Osteocyte (in vitro differentiated cells): ENCODE data around the gene ROS1. TPM values are rescaled to one million over a fixed set of nuclear protein-coding genes. Genes with fewer than 3 reads are reported as not detected.
A peak's percentile ranks its signal among the peaks of the same experiment; 100 is the strongest.

ENCODE experiments used
- DNase-seq: peaks from one replicate; pipeline ENCODE4 v3.0.0; 2021; ENCODE audit warnings: mixed read lengths; ENCODE audit not compliant: unreplicated experiment; ENCODE audit errors: extremely low spot score
- H3K27ac Mint-ChIP-seq: one replicate; pipeline ENCODE4 v1.8.0; 2021; ENCODE audit warnings: mild to moderate bottlenecking, mixed read lengths; ENCODE audit not compliant: unreplicated experiment
- H3K27me3 Mint-ChIP-seq: one replicate; pipeline ENCODE4 v1.8.0; 2021; ENCODE audit warnings: mixed read lengths; ENCODE audit not compliant: unreplicated experiment
- H3K36me3 Mint-ChIP-seq: one replicate; pipeline ENCODE4 v1.8.0; 2021; ENCODE audit warnings: mixed read lengths; ENCODE audit not compliant: unreplicated experiment
- H3K4me1 Mint-ChIP-seq: one replicate; pipeline ENCODE4 v1.8.0; 2021; ENCODE audit warnings: mixed read lengths; ENCODE audit not compliant: unreplicated experiment
- H3K4me3 Mint-ChIP-seq: one replicate; pipeline ENCODE4 v1.8.0; 2021; ENCODE audit warnings: mild to moderate bottlenecking, moderate library complexity, mixed read lengths; ENCODE audit not compliant: unreplicated experiment
- H3K9me3 Mint-ChIP-seq: one replicate; pipeline ENCODE4 v1.8.0; 2021; ENCODE audit warnings: mixed read lengths; ENCODE audit not compliant: unreplicated experiment
- total RNA-seq: library from RNA; stranded (reverse); gene quantifications from 2 replicates; pipeline ENCODE4 v1.2.1, GENCODE V29; 2021
- TF ChIP-seq, protein P1 (sequence below): fragments of 200-600 bp; sonication (generic); IDR thresholded peaks from 2 replicates; pipeline ENCODE4 v1.5.0; 2021; ENCODE audit warnings: antibody characterized with exemption, mild to moderate bottlenecking, moderate library complexity

Gene ROS1
- total RNA-seq, 1 donor from 2014 or later: not detected

GRCh38 chr6:117371492-117371891 lies 54.2 kb downstream of the ROS1 start:
- Mint-ChIP-seq H3K4me3 (no peak overlapping the region), H3K27ac (no peak overlapping the region), H3K4me1 (peaks cover 7% of the 10 kb centered on the region), H3K9me3 (peaks cover 5% of the 10 kb centered on the region), H3K27me3 (peaks cover 3% of the 10 kb centered on the region), H3K36me3 (no peaks in the 10 kb centered on the region)
- DNase-seq: no peak
- TF ChIP-seq, protein P1, sequence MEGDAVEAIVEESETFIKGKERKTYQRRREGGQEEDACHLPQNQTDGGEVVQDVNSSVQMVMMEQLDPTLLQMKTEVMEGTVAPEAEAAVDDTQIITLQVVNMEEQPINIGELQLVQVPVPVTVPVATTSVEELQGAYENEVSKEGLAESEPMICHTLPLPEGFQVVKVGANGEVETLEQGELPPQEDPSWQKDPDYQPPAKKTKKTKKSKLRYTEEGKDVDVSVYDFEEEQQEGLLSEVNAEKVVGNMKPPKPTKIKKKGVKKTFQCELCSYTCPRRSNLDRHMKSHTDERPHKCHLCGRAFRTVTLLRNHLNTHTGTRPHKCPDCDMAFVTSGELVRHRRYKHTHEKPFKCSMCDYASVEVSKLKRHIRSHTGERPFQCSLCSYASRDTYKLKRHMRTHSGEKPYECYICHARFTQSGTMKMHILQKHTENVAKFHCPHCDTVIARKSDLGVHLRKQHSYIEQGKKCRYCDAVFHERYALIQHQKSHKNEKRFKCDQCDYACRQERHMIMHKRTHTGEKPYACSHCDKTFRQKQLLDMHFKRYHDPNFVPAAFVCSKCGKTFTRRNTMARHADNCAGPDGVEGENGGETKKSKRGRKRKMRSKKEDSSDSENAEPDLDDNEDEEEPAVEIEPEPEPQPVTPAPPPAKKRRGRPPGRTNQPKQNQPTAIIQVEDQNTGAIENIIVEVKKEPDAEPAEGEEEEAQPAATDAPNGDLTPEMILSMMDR: no peak

GRCh38 chr6:117359581-117359980 lies 66.2 kb downstream of the ROS1 start:
- Mint-ChIP-seq H3K4me3 (no peak overlapping the region), H3K4me1 (no peaks in the 10 kb centered on the region), H3K36me3 (no peaks in the 10 kb centered on the region), H3K27ac (no peak overlapping the region), H3K27me3 (peaks cover 37% of the 10 kb centered on the region), H3K9me3 (no peaks in the 10 kb centered on the region)
- TF ChIP-seq, protein P1: no peak
- no peak for DNase-seq

DNA sequence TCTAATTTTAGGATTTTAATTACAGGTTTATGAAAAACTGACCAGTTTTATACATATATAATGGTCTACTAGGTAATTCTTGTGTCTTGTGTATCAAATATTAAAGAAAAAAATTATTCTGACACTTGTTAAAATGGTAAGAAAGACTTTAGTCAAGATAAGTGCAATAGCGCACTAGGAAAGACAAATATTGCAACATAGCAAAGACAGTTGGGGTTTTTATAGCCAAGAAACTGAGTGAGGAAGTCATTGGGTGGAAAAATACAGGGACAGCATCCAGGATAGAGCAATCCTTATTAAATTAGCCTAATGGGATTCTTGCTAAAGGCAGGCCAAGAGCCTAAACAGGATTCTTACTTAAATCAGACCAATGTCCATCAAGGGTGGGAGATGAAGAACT lies 71.1 kb downstream of the ROS1 start:
- H3K4me3 Mint-ChIP-seq: no peak overlapping the region
- H3K27ac Mint-ChIP-seq: no peak overlapping the region
- H3K9me3 Mint-ChIP-seq: no peaks in the 10 kb centered on the region
- peaks cover 37% of the 10 kb centered on the region for H3K27me3 Mint-ChIP-seq
- no peaks in the 10 kb centered on the region for H3K4me1 Mint-ChIP-seq
- no peak for DNase-seq
- H3K36me3 Mint-ChIP-seq: no peaks in the 10 kb centered on the region
- TF ChIP-seq, protein P1: no peak

DNA sequence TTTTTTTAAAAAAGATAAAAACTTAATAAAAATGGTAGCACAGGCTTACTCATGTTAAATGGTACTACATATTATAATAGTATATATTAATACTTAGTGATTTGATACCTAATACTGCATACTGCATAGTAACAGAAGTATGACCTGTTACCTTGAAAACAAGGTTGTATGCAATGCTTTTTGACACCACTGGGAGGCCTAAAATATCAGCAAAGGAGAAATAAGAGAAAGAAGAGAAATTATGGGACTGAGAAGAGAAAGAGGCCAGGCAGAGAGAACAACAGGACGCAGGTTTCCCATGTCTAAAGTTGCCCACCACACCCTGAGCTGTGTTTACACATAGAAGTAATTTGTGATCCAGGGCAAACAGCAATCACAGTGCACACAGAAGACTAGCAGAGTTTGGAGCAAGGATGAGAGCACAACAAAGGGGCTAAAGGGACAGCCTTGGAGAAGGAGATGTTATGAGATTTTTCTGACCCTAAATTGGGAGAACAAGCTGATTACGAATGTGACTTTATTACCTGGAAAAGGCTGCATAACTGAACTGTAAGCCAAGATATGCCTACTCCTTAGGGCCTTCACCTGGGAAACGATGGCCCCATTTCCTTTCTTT lies 73.2 kb downstream of the ROS1 start:
- no peak overlapping the region for H3K27ac Mint-ChIP-seq
- no peaks in the 10 kb centered on the region for H3K36me3 Mint-ChIP-seq
- no peak for DNase-seq
- TF ChIP-seq, protein P1: peak; percentile 43
- no peaks in the 10 kb centered on the region for H3K4me1 Mint-ChIP-seq
- no peaks in the 10 kb centered on the region for H3K9me3 Mint-ChIP-seq
- H3K27me3 Mint-ChIP-seq: peaks cover 46% of the 10 kb centered on the region
- no peak overlapping the region for H3K4me3 Mint-ChIP-seq

GRCh38 chr6:117351521-117351920 lies 74.2 kb downstream of the ROS1 start:
- Mint-ChIP-seq H3K4me1 (no peaks in the 10 kb centered on the region), H3K4me3 (no peak overlapping the region), H3K9me3 (no peaks in the 10 kb centered on the region), H3K27me3 (peaks cover 56% of the 10 kb centered on the region), H3K36me3 (no peaks in the 10 kb centered on the region), H3K27ac (no peak overlapping the region)
- TF ChIP-seq, protein P1: no peak
- DNase-seq: no peak
